ENCODE data around the gene TLX2.

TLX2 gene

GRCh38 chr2:74511104-74511989 is 2.9 kb upstream of the TLX2 start:
- DNase-seq (ENCODE audit: low read depth in 2 of 2) = no peak

- no peak for DNase-seq (ENCODE audit: low read depth in 2 of 2)
These were observed 1.3 kb upstream of the TLX2 start for GRCh38 chr2:74512744-74513604.

GRCh38 chr2:74513605-74514367 is 464 bp upstream of the TLX2 start:
- no peak for DNase-seq (ENCODE audit: low read depth in 2 of 2)

- no peak for DNase-seq (ENCODE audit: low read depth in 2 of 2)
These were observed 1.2 kb downstream of the TLX2 start for GRCh38 chr2:74515271-74515980.

- DNase-seq (ENCODE audit: low read depth in 2 of 2) = peak; percentile 65 to 72
These were observed 1.9 kb downstream of the TLX2 start for GRCh38 chr2:74515981-74516633.

- DNase-seq (ENCODE audit: low read depth in 2 of 2) = no peak
These were observed 2.4 kb downstream of the TLX2 start for GRCh38 chr2:74516650-74517049.

- no peak for DNase-seq (ENCODE audit: low read depth in 2 of 2)
These were observed 8.3 kb downstream of the TLX2 start for GRCh38 chr2:74522516-74522915.

GRCh38 chr2:74524005-74524404 is 9.8 kb downstream of the TLX2 start:
- no peak for DNase-seq (ENCODE audit: low read depth in 2 of 2)

GRCh38 chr2:74524955-74525716 is 10.9 kb downstream of the TLX2 start:
- DNase-seq (ENCODE audit: low read depth in 2 of 2) = no peak

- DNase-seq (ENCODE audit: low read depth in 2 of 2) = no peak
These were observed 11.7 kb downstream of the TLX2 start, which contains the start of gene DQX1 for GRCh38 chr2:74525717-74526648. Gene DQX1, minus strand, starts transcription at chr2:74526231. Its CDS starts 502 bp downstream, at chr2:74525729.

- DNase-seq (ENCODE audit: low read depth in 2 of 2) = no peak
These were observed 12.5 kb downstream of the TLX2 start for GRCh38 chr2:74526649-74527230.

- DNase-seq (ENCODE audit: low read depth in 2 of 2) = no peak
These were observed 13.5 kb downstream of the TLX2 start for GRCh38 chr2:74527741-74528140.

GRCh38 chr2:74528600-74529356 is 14.5 kb downstream of the TLX2 start:
- no peak for DNase-seq (ENCODE audit: low read depth in 2 of 2)

- peak; percentile 88 to 94 for DNase-seq (ENCODE audit: low read depth in 2 of 2)
These were observed 15.3 kb downstream of the TLX2 start, which contains the start of the genes AUP1 and HTRA2 for GRCh38 chr2:74529357-74530238. Gene AUP1, minus strand, starts transcription at chr2:74529706. Its CDS starts 77 bp downstream, at chr2:74529629. Gene HTRA2, plus strand, starts transcription at chr2:74529933. Its CDS starts 74 bp downstream, at chr2:74530007.

- peak; percentile 30 to 42 for DNase-seq (ENCODE audit: low read depth in 2 of 2)
These were observed 16.3 kb downstream of the TLX2 start for GRCh38 chr2:74530239-74531187.

Measured in stimulated activated CD4-positive, alpha-beta T cell treated with anti-CD3 and anti-CD28 coated beads, Interleukin-4, amount 100 ng/mL, for 48 hours (primary cell).